ENCODE results near the gene ACTL7B.

- TF ChIP-seq CTCF (IDR thresholded peaks at IDR 0.05) (no peak), POLR2A (IDR thresholded peaks at IDR 0.05) (no peak), POLR2AphosphoS5 (IDR thresholded peaks at IDR 0.05) (no peak), EP300 (IDR thresholded peaks at IDR 0.05) (no peak)
Measured at GRCh38 chr9:108855529-108855886, 278 bp downstream of the ACTL7B start.

Measured in suprapubic skin (tissue), 4 donors.